ENCODE data around the gene SLC30A5. TPM values are rescaled to one million over a fixed set of nuclear protein-coding genes. Genes with fewer than 3 reads are reported as not detected.

The SLC30A5 gene
- total and polyA plus RNA-seq, 2 donors (not counting 1 experiment from before 2014, with no cell fraction given) = 12.5 to 35.8 TPM

DNA sequence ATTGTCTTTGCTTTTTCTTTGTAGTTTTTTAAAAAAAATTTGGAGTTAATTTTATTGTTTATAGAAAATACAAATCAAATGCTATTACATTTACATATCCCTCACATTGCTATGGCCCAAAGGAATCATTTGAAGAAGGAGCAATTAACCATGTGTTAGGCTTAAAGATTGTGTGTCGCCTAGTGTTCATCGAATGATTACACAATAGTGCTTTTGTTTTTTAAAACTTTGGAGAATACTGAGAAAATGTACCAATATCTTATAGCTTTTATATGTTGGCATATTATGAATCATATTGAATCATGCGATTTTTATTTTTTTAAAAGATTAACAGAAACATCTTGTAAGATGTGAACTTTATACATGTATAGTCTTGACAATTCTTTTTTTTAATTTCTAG, 21.7 kb downstream of the SLC30A5 start:
- no peak for TF ChIP-seq EZH2 (IDR thresholded peaks at IDR 0.05; ENCODE audit: borderline replicate concordance, insufficient read depth, low read depth, low read length, poor library complexity, severe bottlenecking)
- TF ChIP-seq, protein P1, sequence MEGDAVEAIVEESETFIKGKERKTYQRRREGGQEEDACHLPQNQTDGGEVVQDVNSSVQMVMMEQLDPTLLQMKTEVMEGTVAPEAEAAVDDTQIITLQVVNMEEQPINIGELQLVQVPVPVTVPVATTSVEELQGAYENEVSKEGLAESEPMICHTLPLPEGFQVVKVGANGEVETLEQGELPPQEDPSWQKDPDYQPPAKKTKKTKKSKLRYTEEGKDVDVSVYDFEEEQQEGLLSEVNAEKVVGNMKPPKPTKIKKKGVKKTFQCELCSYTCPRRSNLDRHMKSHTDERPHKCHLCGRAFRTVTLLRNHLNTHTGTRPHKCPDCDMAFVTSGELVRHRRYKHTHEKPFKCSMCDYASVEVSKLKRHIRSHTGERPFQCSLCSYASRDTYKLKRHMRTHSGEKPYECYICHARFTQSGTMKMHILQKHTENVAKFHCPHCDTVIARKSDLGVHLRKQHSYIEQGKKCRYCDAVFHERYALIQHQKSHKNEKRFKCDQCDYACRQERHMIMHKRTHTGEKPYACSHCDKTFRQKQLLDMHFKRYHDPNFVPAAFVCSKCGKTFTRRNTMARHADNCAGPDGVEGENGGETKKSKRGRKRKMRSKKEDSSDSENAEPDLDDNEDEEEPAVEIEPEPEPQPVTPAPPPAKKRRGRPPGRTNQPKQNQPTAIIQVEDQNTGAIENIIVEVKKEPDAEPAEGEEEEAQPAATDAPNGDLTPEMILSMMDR (IDR thresholded peaks at IDR 0.05) = no peak
- DNase-seq (no peak), ATAC-seq (ENCODE audit: low read depth) (no peak)
- Histone ChIP-seq H3K4me2 (replicated peaks; ENCODE audit: low read depth, low read length, poor library complexity, severe bottlenecking) (no peak overlapping the region), H3K9me3 (ENCODE audit: control extremely low read depth in 1 of 3, control insufficient read depth in 2 of 3, insufficient read depth in 1 of 3, low read length in 2 of 3) (no peaks in the 10 kb centered on the region), H2AFZ (ENCODE audit: insufficient read depth, low read depth, low read length, poor library complexity, severe bottlenecking) (no peak overlapping the region), H3K79me2 (ENCODE audit: control insufficient read depth, insufficient read depth, low read length) (no peaks in the 10 kb centered on the region), H3K36me3 (replicated peaks in 1 of 2; ENCODE audit: control extremely low read depth in 1 of 2, control insufficient read depth in 1 of 2, extremely low read depth in 1 of 2, insufficient read depth in 2 of 2, low read length in 1 of 2) (peaks cover 11 to 53% of the 10 kb centered on the region in 2 experiments), H3K4me3 (ENCODE audit: control extremely low read depth in 1 of 5, extremely low read depth in 1 of 5, insufficient read depth in 1 of 5, low read depth in 2 of 5, low read length in 4 of 5) (no peak overlapping the region), H3K4me1 (ENCODE audit: control insufficient read depth in 2 of 2, insufficient read depth in 2 of 2, low read length in 2 of 2) (no peaks in the 10 kb centered on the region), H3K27me3 (replicated peaks in 1 of 4; ENCODE audit: control extremely low read depth in 1 of 4, control insufficient read depth in 3 of 4, insufficient read depth in 4 of 4, low read length in 3 of 4) (no peaks in the 10 kb centered on the region), H4K20me1 (ENCODE audit: control insufficient read depth, insufficient read depth, low read length, poor library complexity, severe bottlenecking) (no peaks in the 10 kb centered on the region), H3K27ac (ENCODE audit: low read length in 2 of 2) (no peak overlapping the region), H3K9ac (ENCODE audit: low read length) (no peak overlapping the region)
- no peak overlapping the region for H3K4me3 Mint-ChIP-seq
- no peak overlapping the region for H3K27ac Mint-ChIP-seq
- intact Hi-C loops (cut with micrococcal nuclease) = no loop called here
- H3K27me3 Mint-ChIP-seq = no peaks in the 10 kb centered on the region
- H3K9me3 Mint-ChIP-seq (ENCODE audit: insufficient read depth) = no peaks in the 10 kb centered on the region
- CTCF ChIA-PET = no interaction called here
- no CpG with 5 or more reads among the region's 3 CpGs for WGBS (ENCODE audit: insufficient coverage)
- POLR2A ChIA-PET = no interaction called here
- no peaks in the 10 kb centered on the region for H3K4me1 Mint-ChIP-seq

GRCh38 chr5:69129413-69129812, 35.6 kb downstream of the SLC30A5 start:
- CTCF ChIA-PET = no interaction called here
- Mint-ChIP-seq H3K9me3 (ENCODE audit: insufficient read depth) (no peaks in the 10 kb centered on the region), H3K27ac (no peak overlapping the region), H3K4me1 (peaks cover 8% of the 10 kb centered on the region), H3K27me3 (no peaks in the 10 kb centered on the region), H3K4me3 (no peak overlapping the region)
- H3K4me1 ChIP-seq (ENCODE audit: control insufficient read depth in 2 of 2, insufficient read depth in 2 of 2, low read length in 2 of 2) = no peaks in the 10 kb centered on the region
- TF ChIP-seq EZH2 (IDR thresholded peaks at IDR 0.05; ENCODE audit: borderline replicate concordance, insufficient read depth, low read depth, low read length, poor library complexity, severe bottlenecking) = no peak
- TF ChIP-seq, protein P1 (IDR thresholded peaks at IDR 0.05) = no peak
- no peaks in the 10 kb centered on the region for H3K27me3 ChIP-seq (replicated peaks in 1 of 4; ENCODE audit: control extremely low read depth in 1 of 4, control insufficient read depth in 3 of 4, insufficient read depth in 4 of 4, low read length in 3 of 4)
- intact Hi-C loops (cut with micrococcal nuclease) = no loop called here
- no peaks in the 10 kb centered on the region for H4K20me1 ChIP-seq (ENCODE audit: control insufficient read depth, insufficient read depth, low read length, poor library complexity, severe bottlenecking)
- H2AFZ ChIP-seq (ENCODE audit: insufficient read depth, low read depth, low read length, poor library complexity, severe bottlenecking) = no peak overlapping the region
- POLR2A ChIA-PET = no interaction called here
- no peak overlapping the region for H3K4me2 ChIP-seq (replicated peaks; ENCODE audit: low read depth, low read length, poor library complexity, severe bottlenecking)
- DNase-seq (no peak), ATAC-seq (ENCODE audit: low read depth) (no peak)
- H3K9ac ChIP-seq (ENCODE audit: low read length) = no peak overlapping the region
- H3K36me3 ChIP-seq (replicated peaks in 1 of 2; ENCODE audit: control extremely low read depth in 1 of 2, control insufficient read depth in 1 of 2, extremely low read depth in 1 of 2, insufficient read depth in 2 of 2, low read length in 1 of 2) = peaks cover 3 to 31% of the 10 kb centered on the region in 2 experiments
- H3K79me2 ChIP-seq (ENCODE audit: control insufficient read depth, insufficient read depth, low read length) = no peaks in the 10 kb centered on the region
- H3K9me3 ChIP-seq (ENCODE audit: control extremely low read depth in 1 of 3, control insufficient read depth in 2 of 3, insufficient read depth in 1 of 3, low read length in 2 of 3) = no peaks in the 10 kb centered on the region
- no peak overlapping the region for H3K4me3 ChIP-seq (ENCODE audit: control extremely low read depth in 1 of 5, extremely low read depth in 1 of 5, insufficient read depth in 1 of 5, low read depth in 2 of 5, low read length in 4 of 5)
- no peak overlapping the region for H3K27ac ChIP-seq (ENCODE audit: low read length in 2 of 2)
